IPS-NIHi7 (cell line): ENCODE results near the gene PLXNA3.
"Not testable (repeated sequence)": the region's sequence is repeated elsewhere in the genome, so short reads cannot be mapped to it uniquely, and the experiment has no call there.

Experiments
- DNase-seq: peaks from one replicate; pipeline ENCODE4 v3.0.0; 2012; ENCODE audit warnings: mixed read lengths; ENCODE audit errors: extremely low spot score

Gene PLXNA3

DNA sequence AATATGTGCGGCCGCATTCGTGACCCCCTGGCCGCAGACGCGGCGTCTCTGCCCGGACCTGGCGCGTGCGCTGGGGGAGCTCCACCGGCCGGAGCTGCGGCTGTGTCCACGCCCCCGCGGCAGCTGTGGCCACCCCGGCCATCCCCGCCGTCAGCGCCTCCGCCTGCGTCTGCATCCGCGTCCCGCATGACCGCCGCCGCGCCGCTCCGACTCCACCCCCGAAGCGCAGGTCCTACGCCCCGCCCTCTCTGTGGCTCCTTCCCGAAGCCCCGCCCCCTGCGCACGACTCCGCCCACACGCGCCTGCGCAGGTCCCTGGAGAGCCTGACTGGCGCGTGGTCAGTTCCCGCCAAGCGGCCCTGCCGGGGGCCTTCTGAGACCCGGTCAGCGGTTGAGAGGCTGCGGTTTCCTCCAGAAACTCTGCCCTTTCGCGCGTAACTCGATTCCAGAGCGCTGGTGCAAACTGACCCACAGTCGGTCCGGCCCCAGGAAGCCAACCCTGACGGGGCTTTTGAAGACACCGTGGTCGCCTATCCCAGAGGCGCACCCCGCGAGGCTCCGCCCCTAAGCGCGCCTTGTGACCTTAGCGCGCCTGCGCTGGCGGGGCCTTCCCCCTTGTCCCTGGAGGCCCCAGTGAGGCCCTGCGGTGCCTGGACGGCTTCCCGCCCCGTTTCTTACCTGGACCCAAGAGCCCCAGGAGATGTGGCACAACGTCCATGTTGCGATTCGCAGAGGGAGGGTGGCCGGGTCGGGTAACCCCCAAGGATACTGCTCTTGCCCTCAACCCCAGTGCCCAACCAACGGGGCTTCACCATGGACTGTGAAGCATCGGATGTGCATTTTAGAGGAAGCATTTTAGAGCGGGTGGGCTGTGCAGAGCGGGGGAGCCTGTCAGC is 20.9 kb downstream of the PLXNA3 start, which contains the start of gene LAGE3:
Gene LAGE3, minus strand, starts transcription at position 554 of the 895 bp plus-strand sequence. Its CDS starts 366 bp downstream, at position 188.
- peak; percentile 83 for DNase-seq

- DNase-seq = no peak
Measured at GRCh38 chrX:154481195-154481594, 23.1 kb downstream of the PLXNA3 start.

DNA sequence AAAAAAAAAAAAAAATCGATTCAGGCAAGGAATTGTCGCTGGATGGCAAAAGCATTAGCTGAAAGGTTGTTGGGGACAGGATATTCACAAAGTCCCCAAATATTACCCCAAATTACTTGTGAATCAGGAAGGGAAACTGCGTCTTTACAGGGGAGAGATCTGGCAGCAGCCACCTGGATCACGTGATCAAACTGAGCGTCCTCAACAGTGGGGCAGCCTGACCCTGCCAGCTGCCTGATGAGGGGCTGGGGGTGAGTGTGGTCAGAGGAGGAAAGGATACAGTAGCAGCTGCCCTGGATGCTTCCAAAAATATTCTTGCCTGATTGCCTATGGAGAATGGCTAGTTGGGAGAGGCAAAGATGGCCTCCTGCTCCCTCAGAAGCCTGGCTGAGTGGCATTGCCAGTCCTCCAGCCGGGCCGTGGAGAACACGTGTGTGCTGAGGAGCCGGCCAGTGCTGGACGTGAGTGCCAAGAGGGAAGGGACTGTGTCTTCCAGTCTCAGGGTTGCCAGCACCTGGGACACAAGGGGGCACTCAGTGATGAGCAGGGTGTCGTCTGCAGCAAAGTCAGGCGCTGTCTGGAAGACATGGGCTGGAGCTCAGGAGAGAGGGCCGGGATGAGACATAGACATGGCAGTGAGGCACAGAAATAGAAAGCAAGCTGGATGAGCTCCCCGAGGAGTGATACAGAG is 24.0 kb downstream of the PLXNA3 start:
- no peak for DNase-seq

- no peak for DNase-seq
Measured at GRCh38 chrX:154482786-154483185, 24.7 kb downstream of the PLXNA3 start.

DNA sequence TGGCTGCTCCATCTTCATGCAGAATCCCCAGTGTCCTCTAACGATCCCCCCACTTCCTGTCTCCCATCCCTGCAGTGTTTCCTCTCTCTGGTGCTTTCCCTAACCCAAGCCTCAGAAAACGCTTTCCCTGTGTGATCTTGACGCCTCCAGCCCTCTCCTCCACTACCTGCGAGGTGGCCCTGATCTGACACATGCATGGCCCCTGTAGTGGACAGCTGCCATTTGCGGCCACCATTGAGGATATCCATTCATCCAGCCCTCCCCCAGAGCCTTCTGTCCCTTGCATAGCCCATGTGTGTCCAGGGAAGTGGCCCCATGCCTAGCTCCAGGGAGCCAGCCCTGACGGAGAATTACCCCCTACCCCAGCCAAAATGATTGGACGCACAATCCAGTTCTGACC is 25.2 kb downstream of the PLXNA3 start:
- DNase-seq = no peak

DNA sequence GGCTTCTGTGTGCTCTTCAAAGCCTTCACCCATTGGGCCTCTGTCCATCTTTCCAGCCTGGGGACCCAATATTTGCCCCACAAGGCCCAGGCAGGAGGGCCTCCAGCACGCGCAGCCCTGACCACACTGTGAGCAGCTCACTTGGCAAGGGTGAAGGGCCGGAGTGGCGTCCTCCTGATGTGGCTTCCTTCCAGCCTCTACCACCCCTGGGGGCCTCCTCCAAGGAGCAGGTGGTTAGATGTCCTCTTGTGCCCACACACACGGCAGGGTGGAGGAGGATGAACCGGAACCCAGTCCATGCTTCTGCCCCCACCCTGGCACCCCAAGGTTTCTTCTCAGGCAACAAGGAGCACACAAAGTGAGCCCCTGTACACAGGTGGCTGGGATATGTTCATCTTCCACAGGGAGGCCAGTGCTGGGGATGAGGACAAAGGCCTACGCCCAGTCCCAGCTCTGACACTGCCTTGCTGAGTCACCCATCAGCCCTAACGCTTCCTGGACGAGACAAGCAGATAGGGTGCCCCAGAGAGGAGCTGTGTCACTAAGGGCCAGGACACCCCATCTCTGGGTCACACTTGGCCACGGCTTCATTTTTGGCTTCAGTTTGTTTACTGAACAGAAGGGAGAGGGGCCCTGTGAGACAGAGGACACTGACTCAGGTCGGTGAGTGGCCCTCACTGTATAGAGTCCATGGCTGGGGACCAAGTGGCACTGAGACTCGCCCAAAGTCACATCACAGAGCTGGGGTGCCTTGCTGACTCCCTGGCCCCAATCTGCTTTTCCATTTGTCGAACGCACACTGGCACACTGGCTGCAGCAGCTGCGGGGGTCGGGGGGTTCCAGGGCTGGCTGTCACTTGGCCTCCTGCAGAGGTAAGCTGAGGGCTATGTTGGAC is 26.4 kb downstream of the PLXNA3 start:
- no peak for DNase-seq

DNA sequence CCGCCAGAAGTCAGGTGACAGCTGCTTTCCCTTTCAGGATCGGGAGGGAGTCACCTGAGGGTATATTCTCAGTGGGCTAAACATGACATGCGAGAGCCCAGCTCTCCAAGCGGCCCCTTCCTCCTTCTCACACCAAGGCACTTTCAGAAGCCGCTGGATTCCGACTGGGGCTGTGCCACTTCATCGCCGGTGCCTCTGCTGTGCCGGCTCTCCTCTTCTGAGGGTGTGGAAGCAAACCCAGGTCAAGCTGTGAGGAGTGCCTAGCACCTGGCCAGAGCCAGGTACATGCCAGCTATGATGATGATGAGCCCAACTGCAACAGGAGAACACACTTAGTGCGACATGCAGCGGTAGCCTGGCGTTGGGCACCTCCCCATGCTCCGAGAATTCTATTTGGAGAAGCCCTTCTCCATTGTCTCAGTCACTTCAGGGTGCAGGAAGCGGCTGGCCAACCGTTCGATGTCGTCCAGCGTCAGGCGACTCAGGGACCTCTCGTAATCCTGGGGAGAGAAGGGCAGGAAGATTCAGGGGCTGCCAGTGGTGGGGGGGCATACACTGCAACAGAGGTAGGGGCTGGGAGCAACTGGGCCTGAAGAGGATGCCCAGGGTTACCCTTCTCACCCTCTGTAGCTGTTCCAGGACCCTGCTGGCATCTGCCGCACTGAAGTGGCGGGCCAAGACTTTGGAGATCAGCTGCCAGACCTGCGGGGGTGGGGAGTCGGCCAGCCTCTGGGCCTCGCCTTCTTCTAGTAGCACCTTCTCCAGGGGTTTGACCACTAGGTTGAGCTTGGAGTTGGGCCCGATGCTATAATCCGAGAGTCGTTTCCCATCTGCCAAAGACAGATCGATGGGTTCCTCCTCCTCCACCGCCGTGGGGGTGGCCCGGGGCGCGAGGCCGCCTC is 27.3 kb downstream of the PLXNA3 start:
- DNase-seq = no peak

DNA sequence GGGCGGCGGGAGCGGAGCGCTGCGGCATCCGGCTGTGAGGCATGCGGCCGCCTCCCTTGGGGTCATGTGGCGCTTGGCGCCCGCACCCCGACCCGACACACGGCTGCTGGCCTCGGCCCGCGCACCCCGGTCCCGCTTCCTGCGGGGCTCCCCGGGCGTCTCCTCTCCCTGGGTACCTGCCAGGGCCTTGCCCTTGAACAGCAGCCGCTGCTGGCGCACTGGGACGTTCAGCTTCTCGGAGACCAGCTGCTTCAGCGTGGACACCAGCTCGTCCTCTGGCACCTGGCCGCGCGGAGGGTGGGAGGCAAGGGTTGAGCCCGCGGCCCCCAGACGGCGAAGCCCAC is 27.9 kb downstream of the PLXNA3 start:
- no peak for DNase-seq

- peak; percentile 44 for DNase-seq
Measured at GRCh38 chrX:154486396-154487207, 28.5 kb downstream of the PLXNA3 start, which contains the start of gene UBL4A. UBL4A (minus strand) TSS chrX:154486615; CDS start chrX:154486584, 31 bp downstream.

- no peak for DNase-seq
Measured at GRCh38 chrX:154487518-154488290, 29.6 kb downstream of the PLXNA3 start.

GRCh38 chrX:154488336-154489075 is 30.4 kb downstream of the PLXNA3 start:
- DNase-seq = no peak

DNA sequence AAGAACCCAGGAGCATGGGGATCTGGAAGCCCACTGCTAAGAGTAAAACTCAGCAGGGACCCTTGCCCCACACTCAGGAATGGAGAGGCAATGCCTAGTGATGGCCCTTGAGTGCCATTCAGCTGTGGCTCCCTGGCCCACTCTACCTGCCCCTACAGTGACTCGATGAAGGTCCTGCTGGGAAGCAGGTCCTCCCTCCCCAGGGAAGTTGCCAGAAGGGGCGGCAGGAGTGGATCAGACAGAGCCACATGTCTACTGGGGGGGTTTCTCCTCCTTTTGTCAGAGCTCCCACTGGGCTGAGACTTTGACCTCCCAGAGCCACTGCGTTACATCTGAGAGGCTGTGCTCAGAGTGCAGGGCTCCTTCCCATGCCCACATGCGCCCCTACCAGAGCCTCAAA is 31.1 kb downstream of the PLXNA3 start:
- DNase-seq = no peak

DNA sequence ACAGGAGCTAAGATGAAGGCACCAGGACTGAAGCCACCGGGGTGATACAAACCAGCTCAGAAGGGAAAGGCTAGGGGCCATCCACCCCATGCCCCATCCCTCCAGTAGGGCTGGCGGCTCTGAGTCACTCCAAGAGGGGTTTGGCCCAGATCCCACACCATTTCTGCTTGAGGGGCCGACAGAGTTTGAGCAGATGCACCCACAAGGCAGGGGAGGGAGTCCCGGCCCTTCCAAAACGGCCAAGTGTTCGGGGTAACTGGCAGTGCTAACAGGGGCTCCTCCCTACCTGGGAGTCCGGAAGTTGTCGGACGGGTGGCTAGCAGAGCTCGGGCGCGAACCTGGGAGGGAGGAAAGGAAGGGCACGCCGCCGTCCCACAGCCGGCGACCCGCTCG is 31.9 kb downstream of the PLXNA3 start:
- no peak for DNase-seq

DNA sequence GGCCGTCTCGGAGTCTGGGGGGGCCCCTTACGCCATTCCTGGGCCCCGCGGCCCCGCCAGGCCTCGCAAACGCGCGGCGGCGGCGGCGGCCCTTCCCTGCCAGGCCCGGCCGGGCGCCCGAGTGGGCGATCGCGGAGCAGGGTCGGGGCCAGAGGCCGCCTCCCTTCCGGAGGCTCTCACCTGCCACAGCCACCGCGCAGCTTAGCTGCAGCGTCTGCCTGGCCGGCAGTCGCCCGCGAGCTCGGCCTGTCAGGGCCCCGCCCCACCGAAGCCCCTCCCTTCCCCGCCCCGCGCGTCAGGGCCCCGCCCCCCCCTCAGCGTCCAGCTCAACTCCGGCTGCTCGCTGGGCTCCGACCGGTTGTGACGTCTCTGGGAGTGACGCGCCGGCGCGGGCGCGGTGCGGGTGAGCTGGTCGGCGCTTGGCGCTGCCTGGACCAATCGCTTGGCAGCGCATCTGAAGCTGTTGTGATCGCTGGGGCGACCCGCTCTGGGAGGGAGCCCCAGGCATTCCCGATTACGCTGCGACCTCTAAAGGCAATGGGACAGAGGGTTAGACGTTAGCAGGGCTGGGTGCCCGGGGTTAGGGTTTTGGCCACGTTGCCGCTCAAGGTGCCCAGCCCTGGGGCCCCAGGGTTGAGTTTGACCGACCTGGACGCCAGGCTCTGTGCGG is 32.5 kb downstream of the PLXNA3 start, which contains the start of gene SLC10A3:
Gene SLC10A3, minus strand, starts transcription at position 216 of the 670 bp plus-strand sequence. CDS start 1,689 bp downstream, outside the sequence.
- peak; percentile 90 for DNase-seq

DNA sequence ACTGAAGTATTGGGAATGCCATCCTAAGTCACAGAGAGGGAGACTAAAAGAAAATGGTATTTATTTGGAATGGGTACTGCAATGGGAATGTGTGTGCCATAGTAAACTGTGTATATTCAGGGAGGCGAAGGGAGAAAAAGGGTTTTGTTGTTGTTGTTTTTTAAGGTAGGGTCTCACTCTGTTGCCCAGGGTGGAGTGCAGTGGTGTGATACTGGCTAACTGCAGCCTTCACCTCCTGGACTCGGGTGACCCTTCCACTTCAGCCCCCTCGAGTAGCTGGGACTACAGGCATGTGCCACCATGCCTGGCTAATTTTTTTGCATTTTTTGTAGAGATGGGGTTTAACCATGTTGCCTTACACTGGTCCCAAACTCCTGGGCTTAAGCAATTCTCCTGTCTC is 36.6 kb downstream of the PLXNA3 start:
- DNase-seq = no peak

DNA sequence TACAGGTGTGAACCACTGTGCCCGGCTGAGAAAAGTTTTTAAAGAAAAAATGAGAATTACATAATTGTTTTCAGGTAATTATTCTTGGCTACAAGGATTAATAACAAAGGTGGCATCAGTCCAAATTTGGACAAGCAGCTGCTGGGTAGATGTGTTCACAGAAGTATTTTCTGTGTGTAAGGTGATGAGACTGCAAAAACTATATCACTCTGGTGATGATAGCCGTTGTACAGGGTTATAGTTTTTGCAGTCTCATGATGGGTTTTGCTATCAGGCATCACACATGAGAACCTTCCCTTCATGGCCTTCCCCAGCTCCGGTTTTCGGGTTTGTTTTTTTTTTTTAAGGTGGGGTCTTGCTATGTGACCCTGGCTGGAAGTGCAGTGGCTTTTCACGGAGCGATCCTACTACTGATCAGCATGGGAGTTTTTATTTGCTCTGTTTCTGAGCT is 37.4 kb downstream of the PLXNA3 start:
- DNase-seq = no peak

- DNase-seq = not testable (repeated sequence)
Measured at GRCh38 chrX:154496591-154497137, 38.6 kb downstream of the PLXNA3 start.
